BJ (cell line): Measurements from ENCODE around the gene TXNDC8. TPM values are rescaled to one million over a fixed set of nuclear protein-coding genes. Genes with fewer than 3 reads are reported as not detected.

Source experiments
- CTCF ChIA-PET: fragments of 350-600 bp; formaldehyde crosslinking; extraction: SDS; loops from one replicate; lab custom pipeline; 2021; ENCODE audit warnings: antibody characterized with exemption, inconsistent platforms; lab: Yijun Ruan, JAX
- POLR2A ChIA-PET: fragments of 300-600 bp; sonication (Branson Sonifier 250); formaldehyde crosslinking; extraction: SDS; loops from one replicate; lab custom pipeline; 2021; ENCODE audit warnings: antibody characterized with exemption; lab: Charles Lee
- DNase-seq: peaks from one replicate; pipeline ENCODE4 v3.0.0-alpha.2; 2011; ENCODE audit warnings: low read depth
- H3K27me3 ChIP-seq: 2 replicates; pipeline ENCODE4 v1.6.0; 2011; ENCODE audit warnings: low read length; ENCODE audit not compliant: control insufficient read depth, insufficient read depth
- H3K36me3 ChIP-seq: 2 replicates; pipeline ENCODE4 v1.5.1; 2011; ENCODE audit warnings: low read length; ENCODE audit not compliant: control insufficient read depth, insufficient read depth
- H3K4me3 ChIP-seq: 2 replicates; pipeline ENCODE4 v1.5.1; 2011; ENCODE audit warnings: low read depth, mild to moderate bottlenecking, control low read depth, low read length
- CTCF ChIP-seq: IDR thresholded peaks from 2 replicates; pipeline ENCODE4 v1.5.1; 2011; ENCODE audit warnings: low read depth, mild to moderate bottlenecking, control low read depth, inconsistent platforms, low read length, moderate library complexity; ENCODE audit not compliant: insufficient read depth
- polyA plus RNA-seq: library from polyadenylated mRNA; depleted of rRNA; stranded (reverse); fragments of >200 nt; gene quantifications from 2 replicates; pipeline ENCODE4 v1.2.3, GENCODE V29; 2011

The TXNDC8 gene
- polyA plus RNA-seq, 1 experiment, result not detected

GRCh38 chr9:110308633-110309038 is 29.0 kb downstream of the TXNDC8 start:
- no peak for DNase-seq
- TF ChIP-seq CTCF, result no peak
- POLR2A ChIA-PET, result no interaction called here
- Histone ChIP-seq H3K27me3 (no peaks in the 10 kb centered on the region; the same call in 1 of the 2 replicates), H3K36me3 (no peaks in the 10 kb centered on the region), H3K4me3 (no peak overlapping the region)
- CTCF ChIA-PET, result interaction anchor here (0.6 kb wide), 1 partner anchor 32 kb away, joined by 3 read pairs; no protein-coding TSS in a partner anchor

DNA sequence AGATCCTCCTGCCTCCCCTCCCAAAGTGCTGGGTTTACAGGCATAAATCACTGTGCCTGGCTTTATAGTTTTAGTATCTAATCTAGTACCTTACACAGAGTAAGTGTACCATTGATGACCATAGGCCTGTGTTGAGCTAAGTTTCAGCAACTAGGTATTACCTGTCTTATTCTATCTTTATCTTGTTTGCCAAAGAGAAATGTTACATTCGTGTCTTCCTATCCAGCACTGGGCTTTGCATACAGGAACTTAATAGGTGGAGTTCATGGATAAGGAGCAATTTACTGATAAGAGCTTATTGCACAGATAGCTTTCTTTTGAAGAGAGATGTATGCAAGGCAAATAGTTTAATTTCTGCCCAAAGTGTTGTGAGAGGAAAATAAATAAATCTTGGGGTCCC is 30.5 kb downstream of the TXNDC8 start:
- POLR2A ChIA-PET, result no interaction called here
- H3K27me3 ChIP-seq, result no peaks in the 10 kb centered on the region; the same call in 1 of the 2 replicates
- DNase-seq, result no peak
- no peaks in the 10 kb centered on the region for H3K36me3 ChIP-seq
- TF ChIP-seq CTCF, result no peak
- CTCF ChIA-PET, result interaction anchor here (0.8 to 1.1 kb wide), 2 partner anchors 13 to 25 kb away, joined by 3 read pairs; no protein-coding TSS in a partner anchor
- H3K4me3 ChIP-seq, result no peak overlapping the region

DNA sequence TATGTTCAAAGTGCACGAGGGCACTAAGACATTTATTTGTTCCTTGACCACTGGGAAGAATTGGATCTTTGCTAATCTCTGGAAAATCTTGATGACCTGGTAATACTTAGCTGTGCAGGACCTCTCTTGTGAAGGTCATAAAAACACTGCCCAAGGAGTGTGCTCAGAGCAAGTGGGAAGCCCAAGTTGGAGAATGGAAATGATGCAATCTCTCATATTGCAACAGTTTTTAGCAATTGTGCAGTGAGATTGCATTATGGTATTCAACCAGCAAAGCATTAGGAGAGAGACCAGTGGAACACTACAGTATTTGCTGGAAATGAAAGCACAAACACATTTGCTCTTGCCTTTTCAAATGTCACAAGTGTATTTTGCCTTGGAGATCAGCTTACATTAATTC is 34.5 kb downstream of the TXNDC8 start:
- H3K27me3 ChIP-seq, result no peaks in the 10 kb centered on the region; the same call in none of the 2 replicates
- TF ChIP-seq CTCF, result no peak
- ChIA-PET POLR2A (no interaction called here), CTCF (no interaction called here)
- no peak overlapping the region for H3K4me3 ChIP-seq
- DNase-seq, result peak; percentile 56
- no peaks in the 10 kb centered on the region for H3K36me3 ChIP-seq

DNA sequence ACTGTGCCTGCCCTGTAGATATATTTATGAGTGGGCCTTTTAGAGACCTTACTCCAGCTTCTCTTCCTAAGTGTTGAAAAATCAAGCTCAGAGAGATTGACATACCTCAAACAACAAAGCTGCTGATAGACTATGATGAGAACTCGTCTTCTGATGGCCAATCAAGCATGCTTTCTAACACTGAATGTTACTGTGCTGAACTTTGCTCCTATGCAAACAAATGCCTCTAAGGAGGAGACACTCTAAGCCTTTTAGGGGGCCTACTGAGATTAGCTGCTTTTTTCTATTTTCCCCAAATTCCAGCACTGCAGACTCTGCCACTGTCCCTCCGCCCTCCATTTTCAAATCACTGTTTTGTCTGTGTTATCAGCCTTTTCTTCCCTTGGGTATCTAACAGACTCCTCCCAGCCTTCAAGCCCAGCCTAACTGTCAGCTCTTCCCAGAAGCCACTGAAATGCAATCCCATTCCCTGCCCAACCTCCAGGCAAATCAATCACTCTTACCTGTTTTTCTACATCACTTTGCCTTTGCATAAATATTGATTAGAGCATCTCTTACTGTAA is 39.5 kb downstream of the TXNDC8 start:
- TF ChIP-seq CTCF, result no peak
- H3K36me3 ChIP-seq, result no peaks in the 10 kb centered on the region
- CTCF ChIA-PET, result no interaction called here
- H3K4me3 ChIP-seq, result no peak overlapping the region
- POLR2A ChIA-PET, result no interaction called here
- peaks cover 2% of the 10 kb centered on the region for H3K27me3 ChIP-seq
- no peak for DNase-seq

GRCh38 chr9:110293248-110293647 is 44.4 kb downstream of the TXNDC8 start:
- Histone ChIP-seq H3K4me3 (no peak overlapping the region), H3K36me3 (no peaks in the 10 kb centered on the region), H3K27me3 (peaks cover 2% of the 10 kb centered on the region)
- ChIA-PET CTCF (no interaction called here), POLR2A (interaction anchor here (0.7 kb wide), 1 partner anchor 37 kb away, joined by 11 read pairs; the partner anchor contains the start of gene TXN)
- no peak for DNase-seq
- no peak for TF ChIP-seq CTCF
